ENCODE data around the gene HYDIN. TPM values are rescaled to one million over a fixed set of nuclear protein-coding genes. Genes with fewer than 3 reads are reported as not detected.
"Not testable (repeated sequence)": the region's sequence is repeated elsewhere in the genome, so short reads cannot be mapped to it uniquely, and the experiment has no call there.

HYDIN gene
- total and polyA plus RNA-seq, 4 donors, result 2.4 to 43.3 (median 18.9) TPM

- 75% methylated on average over 1 of the region's 4 CpGs; no CpG with 5 or more reads in 1 of the 2 donors for WGBS, 2 donors
- H3K9ac ChIP-seq (ENCODE audit: insufficient read depth in 1 of 2, low read length in 2 of 2); H3K27ac ChIP-seq (ENCODE audit: low read depth in 1 of 2, low read length in 1 of 2); H3K4me1 ChIP-seq (ENCODE audit: control insufficient read depth in 5 of 5, insufficient read depth in 5 of 5, low read length in 5 of 5); ATAC-seq (ENCODE audit: insufficient read depth, low FRiP score); H3K4me3 ChIP-seq; H3K9me3 ChIP-seq (ENCODE audit: control insufficient read depth in 4 of 4, insufficient read depth in 3 of 4, low read length in 3 of 4); H3K27me3 ChIP-seq (ENCODE audit: control insufficient read depth in 3 of 3, insufficient read depth in 3 of 3, low read length in 2 of 3); H3K36me3 ChIP-seq (ENCODE audit: control insufficient read depth in 4 of 4, insufficient read depth in 4 of 4, low read length in 4 of 4); DNase-seq: not testable (repeated sequence)
Observed at GRCh38 chr16:70935325-70935724, 295.2 kb downstream of the HYDIN start.

GRCh38 chr16:70933746-70934145, 296.8 kb downstream of the HYDIN start:
- WGBS, 2 donors, result 70 to 78% methylated on average over 8 of the region's 8 CpGs
- not testable (repeated sequence) for H3K4me1 ChIP-seq (ENCODE audit: control insufficient read depth in 5 of 5, insufficient read depth in 5 of 5, low read length in 5 of 5); H3K9ac ChIP-seq (ENCODE audit: insufficient read depth in 1 of 2, low read length in 2 of 2); H3K36me3 ChIP-seq (ENCODE audit: control insufficient read depth in 4 of 4, insufficient read depth in 4 of 4, low read length in 4 of 4); H3K4me3 ChIP-seq; DNase-seq; ATAC-seq (ENCODE audit: insufficient read depth, low FRiP score); H3K27me3 ChIP-seq (ENCODE audit: control insufficient read depth in 3 of 3, insufficient read depth in 3 of 3, low read length in 2 of 3); H3K9me3 ChIP-seq (ENCODE audit: control insufficient read depth in 4 of 4, insufficient read depth in 3 of 4, low read length in 3 of 4); H3K27ac ChIP-seq (ENCODE audit: low read depth in 1 of 2, low read length in 1 of 2)

- not testable (repeated sequence) for DNase-seq; H3K4me3 ChIP-seq; H3K27me3 ChIP-seq (ENCODE audit: control insufficient read depth in 3 of 3, insufficient read depth in 3 of 3, low read length in 2 of 3); H3K9me3 ChIP-seq (ENCODE audit: control insufficient read depth in 4 of 4, insufficient read depth in 3 of 4, low read length in 3 of 4); H3K4me1 ChIP-seq (ENCODE audit: control insufficient read depth in 5 of 5, insufficient read depth in 5 of 5, low read length in 5 of 5); H3K27ac ChIP-seq (ENCODE audit: low read depth in 1 of 2, low read length in 1 of 2); ATAC-seq (ENCODE audit: insufficient read depth, low FRiP score); H3K9ac ChIP-seq (ENCODE audit: insufficient read depth in 1 of 2, low read length in 2 of 2); H3K36me3 ChIP-seq (ENCODE audit: control insufficient read depth in 4 of 4, insufficient read depth in 4 of 4, low read length in 4 of 4)
Observed at GRCh38 chr16:70930757-70931156, 299.8 kb downstream of the HYDIN start.

- 47 to 61% methylated on average over 4 to 6 of the region's 6 CpGs for WGBS, 2 donors
- H3K9ac ChIP-seq (ENCODE audit: insufficient read depth in 1 of 2, low read length in 2 of 2); H3K4me3 ChIP-seq; H3K27me3 ChIP-seq (ENCODE audit: control insufficient read depth in 3 of 3, insufficient read depth in 3 of 3, low read length in 2 of 3); H3K27ac ChIP-seq (ENCODE audit: low read depth in 1 of 2, low read length in 1 of 2); H3K9me3 ChIP-seq (ENCODE audit: control insufficient read depth in 4 of 4, insufficient read depth in 3 of 4, low read length in 3 of 4); H3K36me3 ChIP-seq (ENCODE audit: control insufficient read depth in 4 of 4, insufficient read depth in 4 of 4, low read length in 4 of 4); H3K4me1 ChIP-seq (ENCODE audit: control insufficient read depth in 5 of 5, insufficient read depth in 5 of 5, low read length in 5 of 5); ATAC-seq (ENCODE audit: insufficient read depth, low FRiP score): not testable (repeated sequence)
- DNase-seq, result peak in 1 of 3 donors; percentile 29
Observed at GRCh38 chr16:70922164-70922563, 308.4 kb downstream of the HYDIN start.

- not testable (repeated sequence) for H3K27ac ChIP-seq (ENCODE audit: low read depth in 1 of 2, low read length in 1 of 2); H3K9me3 ChIP-seq (ENCODE audit: control insufficient read depth in 4 of 4, insufficient read depth in 3 of 4, low read length in 3 of 4); H3K4me1 ChIP-seq (ENCODE audit: control insufficient read depth in 5 of 5, insufficient read depth in 5 of 5, low read length in 5 of 5); ATAC-seq (ENCODE audit: insufficient read depth, low FRiP score); H3K4me3 ChIP-seq; DNase-seq; H3K36me3 ChIP-seq (ENCODE audit: control insufficient read depth in 4 of 4, insufficient read depth in 4 of 4, low read length in 4 of 4); H3K9ac ChIP-seq (ENCODE audit: insufficient read depth in 1 of 2, low read length in 2 of 2); H3K27me3 ChIP-seq (ENCODE audit: control insufficient read depth in 3 of 3, insufficient read depth in 3 of 3, low read length in 2 of 3)
- 90 to 91% methylated on average over 20 of the region's 22 CpGs for WGBS, 2 donors
Observed at GRCh38 chr16:70920661-70921060, 309.9 kb downstream of the HYDIN start.

- H3K27ac ChIP-seq (ENCODE audit: low read depth in 1 of 2, low read length in 1 of 2); ATAC-seq (ENCODE audit: insufficient read depth, low FRiP score); H3K9ac ChIP-seq (ENCODE audit: insufficient read depth in 1 of 2, low read length in 2 of 2); H3K27me3 ChIP-seq (ENCODE audit: control insufficient read depth in 3 of 3, insufficient read depth in 3 of 3, low read length in 2 of 3); DNase-seq; H3K4me3 ChIP-seq; H3K36me3 ChIP-seq (ENCODE audit: control insufficient read depth in 4 of 4, insufficient read depth in 4 of 4, low read length in 4 of 4); H3K9me3 ChIP-seq (ENCODE audit: control insufficient read depth in 4 of 4, insufficient read depth in 3 of 4, low read length in 3 of 4); H3K4me1 ChIP-seq (ENCODE audit: control insufficient read depth in 5 of 5, insufficient read depth in 5 of 5, low read length in 5 of 5): not testable (repeated sequence)
- WGBS, 2 donors, result no CpG with 5 or more reads among the region's 1 CpG
Observed at GRCh38 chr16:70888208-70888607, 342.3 kb downstream of the HYDIN start.

GRCh38 chr16:70884652-70885051, 345.9 kb downstream of the HYDIN start:
- H3K27me3 ChIP-seq (ENCODE audit: control insufficient read depth in 3 of 3, insufficient read depth in 3 of 3, low read length in 2 of 3); DNase-seq; H3K4me3 ChIP-seq; H3K27ac ChIP-seq (ENCODE audit: low read depth in 1 of 2, low read length in 1 of 2); H3K9ac ChIP-seq (ENCODE audit: insufficient read depth in 1 of 2, low read length in 2 of 2); H3K36me3 ChIP-seq (ENCODE audit: control insufficient read depth in 4 of 4, insufficient read depth in 4 of 4, low read length in 4 of 4); ATAC-seq (ENCODE audit: insufficient read depth, low FRiP score); H3K4me1 ChIP-seq (ENCODE audit: control insufficient read depth in 5 of 5, insufficient read depth in 5 of 5, low read length in 5 of 5); H3K9me3 ChIP-seq (ENCODE audit: control insufficient read depth in 4 of 4, insufficient read depth in 3 of 4, low read length in 3 of 4): not testable (repeated sequence)
- 69 to 88% methylated on average over 2 to 3 of the region's 4 CpGs for WGBS, 2 donors

GRCh38 chr16:70882311-70882710, 348.2 kb downstream of the HYDIN start:
- not testable (repeated sequence) for H3K4me3 ChIP-seq; H3K4me1 ChIP-seq (ENCODE audit: control insufficient read depth in 5 of 5, insufficient read depth in 5 of 5, low read length in 5 of 5); H3K9ac ChIP-seq (ENCODE audit: insufficient read depth in 1 of 2, low read length in 2 of 2); DNase-seq; H3K9me3 ChIP-seq (ENCODE audit: control insufficient read depth in 4 of 4, insufficient read depth in 3 of 4, low read length in 3 of 4); ATAC-seq (ENCODE audit: insufficient read depth, low FRiP score); H3K36me3 ChIP-seq (ENCODE audit: control insufficient read depth in 4 of 4, insufficient read depth in 4 of 4, low read length in 4 of 4); H3K27me3 ChIP-seq (ENCODE audit: control insufficient read depth in 3 of 3, insufficient read depth in 3 of 3, low read length in 2 of 3); H3K27ac ChIP-seq (ENCODE audit: low read depth in 1 of 2, low read length in 1 of 2)
- 84 to 88% methylated on average over 8 of the region's 8 CpGs for WGBS, 2 donors

- not testable (repeated sequence) for H3K27me3 ChIP-seq (ENCODE audit: control insufficient read depth in 3 of 3, insufficient read depth in 3 of 3, low read length in 2 of 3); H3K9ac ChIP-seq (ENCODE audit: insufficient read depth in 1 of 2, low read length in 2 of 2); H3K27ac ChIP-seq (ENCODE audit: low read depth in 1 of 2, low read length in 1 of 2); ATAC-seq (ENCODE audit: insufficient read depth, low FRiP score); DNase-seq; H3K36me3 ChIP-seq (ENCODE audit: control insufficient read depth in 4 of 4, insufficient read depth in 4 of 4, low read length in 4 of 4); H3K4me3 ChIP-seq; H3K9me3 ChIP-seq (ENCODE audit: control insufficient read depth in 4 of 4, insufficient read depth in 3 of 4, low read length in 3 of 4); H3K4me1 ChIP-seq (ENCODE audit: control insufficient read depth in 5 of 5, insufficient read depth in 5 of 5, low read length in 5 of 5)
- WGBS, 2 donors, result 66 to 71% methylated on average over 4 of the region's 5 CpGs
Observed at GRCh38 chr16:70877895-70878294, 352.6 kb downstream of the HYDIN start.
